Activated naive CD4-positive, alpha-beta T cell treated with anti-CD3 and anti-CD28 coated beads, Interleukin-2, amount 50 U/mL, for 24 hours (primary cell): Measurements from ENCODE around the gene SPEF2.

Experiments used
- H3K27ac Mint-ChIP-seq: one replicate; pipeline ENCODE4 v1.8.0; 2021; ENCODE audit warnings: mild to moderate bottlenecking, mixed read lengths
- H3K27me3 Mint-ChIP-seq: one replicate; pipeline ENCODE4 v1.8.0; 2021; ENCODE audit warnings: mixed read lengths
- H3K36me3 Mint-ChIP-seq: one replicate; pipeline ENCODE4 v1.8.0; 2021; ENCODE audit warnings: mixed read lengths
- H3K4me1 Mint-ChIP-seq: one replicate; pipeline ENCODE4 v1.8.0; 2021; ENCODE audit warnings: mixed read lengths
- H3K4me3 Mint-ChIP-seq: one replicate; pipeline ENCODE4 v1.8.0; 2021; ENCODE audit warnings: mild to moderate bottlenecking, mixed read lengths
- H3K9me3 Mint-ChIP-seq: one replicate; pipeline ENCODE4 v1.8.0; 2021; ENCODE audit warnings: mixed read lengths

The SPEF2 gene

DNA sequence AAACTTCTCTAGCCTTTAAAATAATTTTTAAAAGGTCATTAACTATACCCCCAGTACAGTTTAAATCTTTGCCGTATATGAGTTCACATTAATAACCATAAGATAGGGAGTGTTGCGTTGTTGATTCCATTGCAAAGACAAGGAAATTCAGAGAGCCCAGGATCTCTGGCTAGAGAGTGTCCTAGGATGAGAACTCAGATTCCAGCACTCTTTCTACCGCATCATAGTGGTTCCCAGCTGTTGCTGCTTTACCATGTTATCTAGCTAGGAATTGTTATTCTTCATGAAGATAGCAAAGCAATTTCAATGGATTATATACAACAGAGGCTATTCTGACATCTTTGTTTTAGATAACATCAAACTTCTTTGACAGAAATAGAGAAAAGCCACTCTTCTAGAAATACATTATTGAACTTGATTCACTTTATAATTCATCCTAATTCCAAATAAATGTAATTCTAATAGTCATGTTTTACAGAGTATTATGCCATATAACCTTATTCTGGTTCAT is 160.7 kb downstream of the SPEF2 start:
- H3K4me1 Mint-ChIP-seq: peaks cover 81% of the 10 kb centered on the region

DNA sequence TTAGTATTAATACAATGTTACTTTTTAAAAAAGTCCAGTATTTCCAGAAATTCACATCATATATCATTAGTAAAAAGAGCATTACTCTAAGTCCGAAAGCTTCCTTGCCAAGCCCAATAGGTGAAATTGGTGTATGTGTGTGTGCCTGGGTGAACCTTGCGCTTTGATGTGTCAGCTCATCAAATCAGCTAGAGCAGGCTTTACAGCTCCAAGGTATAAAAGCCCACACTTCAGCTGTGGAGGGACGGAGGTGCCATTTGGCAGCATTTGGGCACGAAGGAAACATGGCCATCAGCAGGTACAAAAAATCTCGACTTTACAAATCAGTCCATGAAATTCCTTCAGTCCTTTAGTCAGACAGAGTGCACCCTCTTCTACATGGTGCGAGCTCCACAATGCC is 162.6 kb downstream of the SPEF2 start:
- Mint-ChIP-seq H3K4me1 (peaks cover 80% of the 10 kb centered on the region), H3K27me3 (no peaks in the 10 kb centered on the region), H3K9me3 (no peaks in the 10 kb centered on the region), H3K4me3 (peak overlapping the region; percentile 76), H3K36me3 (no peaks in the 10 kb centered on the region), H3K27ac (peak overlapping the region; percentile 92)

More for the DNA sequence above, 160.7 kb downstream of the SPEF2 start:
- no peaks in the 10 kb centered on the region for H3K27me3 Mint-ChIP-seq
- H3K9me3 Mint-ChIP-seq: no peaks in the 10 kb centered on the region
- H3K27ac Mint-ChIP-seq: peak overlapping the region; percentile 97
- H3K36me3 Mint-ChIP-seq: no peaks in the 10 kb centered on the region
- peak overlapping the region; percentile 58 for H3K4me3 Mint-ChIP-seq

- Mint-ChIP-seq H3K4me1 (peaks cover 86% of the 10 kb centered on the region), H3K9me3 (no peaks in the 10 kb centered on the region), H3K36me3 (no peaks in the 10 kb centered on the region), H3K27ac (peak overlapping the region; percentile 94), H3K4me3 (peak overlapping the region; percentile 74), H3K27me3 (no peaks in the 10 kb centered on the region)
These were observed 163.6 kb downstream of the SPEF2 start for GRCh38 chr5:35781181-35781790.

DNA sequence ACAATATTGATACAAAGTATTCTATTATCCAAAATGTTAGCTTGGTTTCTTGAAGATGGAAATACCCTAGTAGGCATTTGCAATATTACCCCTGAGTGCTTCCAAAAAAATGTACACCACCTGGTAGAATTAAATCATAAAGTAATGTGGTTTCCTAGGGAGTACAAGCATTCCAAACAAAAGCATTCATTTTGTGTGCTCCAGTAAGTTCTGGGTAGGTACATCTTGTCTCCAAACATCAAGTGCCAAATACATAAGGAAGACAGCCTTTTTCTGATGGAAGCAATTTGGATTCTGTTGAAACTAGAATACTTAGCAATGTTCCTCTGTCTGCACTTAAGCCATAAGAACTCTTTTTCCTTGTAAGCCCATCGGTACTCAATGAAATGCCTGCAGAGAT is 165.9 kb downstream of the SPEF2 start:
- Mint-ChIP-seq H3K27me3 (no peaks in the 10 kb centered on the region), H3K27ac (no peak overlapping the region), H3K4me3 (no peak overlapping the region), H3K4me1 (peaks cover 88% of the 10 kb centered on the region), H3K36me3 (no peaks in the 10 kb centered on the region), H3K9me3 (no peaks in the 10 kb centered on the region)

DNA sequence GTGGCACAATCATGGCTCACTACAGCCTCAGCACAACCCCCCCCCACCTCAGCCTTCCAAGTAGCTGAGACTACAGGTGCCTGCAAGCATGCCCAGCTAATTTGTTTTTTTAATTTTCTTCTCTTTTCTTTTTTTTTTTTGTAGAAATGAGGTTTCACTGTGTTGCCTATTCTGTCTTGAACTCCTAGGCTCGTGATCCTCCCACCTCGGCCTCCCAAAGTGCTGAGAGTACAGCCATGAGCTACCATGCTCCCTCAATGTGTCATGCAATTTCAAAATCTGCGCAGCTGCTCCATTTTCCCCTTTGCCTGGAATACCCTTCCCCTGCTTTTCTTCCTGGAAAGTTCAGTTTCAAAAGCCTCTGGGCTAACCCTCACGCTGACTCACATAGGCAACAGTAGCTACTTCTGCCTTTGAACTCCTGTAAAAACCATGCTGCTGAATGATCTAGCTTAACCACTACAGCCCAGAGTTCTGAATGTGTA is 168.0 kb downstream of the SPEF2 start:
- no peaks in the 10 kb centered on the region for H3K27me3 Mint-ChIP-seq
- peak overlapping the region; percentile 30 for H3K4me3 Mint-ChIP-seq
- no peaks in the 10 kb centered on the region for H3K9me3 Mint-ChIP-seq
- peaks cover 89% of the 10 kb centered on the region for H3K4me1 Mint-ChIP-seq
- H3K27ac Mint-ChIP-seq: peak overlapping the region; percentile 93
- H3K36me3 Mint-ChIP-seq: no peaks in the 10 kb centered on the region

DNA sequence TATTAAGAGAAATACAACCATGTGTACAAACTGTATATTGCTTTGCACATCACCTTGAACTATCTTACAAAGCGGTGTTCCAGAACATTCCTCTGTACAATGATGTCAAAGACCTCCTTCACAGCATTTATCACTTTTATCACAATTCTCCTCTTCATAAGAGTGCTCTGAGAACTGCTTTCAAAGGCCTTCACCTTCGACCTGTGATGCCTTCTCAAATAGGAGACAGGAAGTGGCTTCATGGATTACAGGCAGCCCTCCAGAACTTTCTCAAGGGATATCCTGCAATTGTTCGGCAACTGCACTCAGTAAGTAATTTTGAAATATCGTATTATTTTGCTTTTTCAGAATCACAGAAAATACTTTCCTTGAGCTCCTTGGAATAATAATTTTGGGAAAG is 171.1 kb downstream of the SPEF2 start:
- Mint-ChIP-seq H3K27me3 (no peaks in the 10 kb centered on the region), H3K27ac (no peak overlapping the region), H3K9me3 (no peaks in the 10 kb centered on the region), H3K4me1 (peaks cover 89% of the 10 kb centered on the region), H3K4me3 (no peak overlapping the region), H3K36me3 (peaks cover 2% of the 10 kb centered on the region)

GRCh38 chr5:35789732-35790456 is 172.2 kb downstream of the SPEF2 start:
- H3K36me3 Mint-ChIP-seq: peaks cover 2% of the 10 kb centered on the region
- peak overlapping the region; percentile 61 for H3K27ac Mint-ChIP-seq
- no peaks in the 10 kb centered on the region for H3K9me3 Mint-ChIP-seq
- H3K4me1 Mint-ChIP-seq: peaks cover 91% of the 10 kb centered on the region
- peak overlapping the region; percentile 42 for H3K4me3 Mint-ChIP-seq
- H3K27me3 Mint-ChIP-seq: no peaks in the 10 kb centered on the region

- Mint-ChIP-seq H3K4me1 (peaks cover 93% of the 10 kb centered on the region), H3K27ac (peak overlapping the region; percentile 61), H3K9me3 (no peaks in the 10 kb centered on the region), H3K27me3 (no peaks in the 10 kb centered on the region), H3K36me3 (peaks cover 2% of the 10 kb centered on the region), H3K4me3 (no peak overlapping the region)
These were observed 172.8 kb downstream of the SPEF2 start for GRCh38 chr5:35790457-35790822.

- Mint-ChIP-seq H3K9me3 (no peaks in the 10 kb centered on the region), H3K4me3 (peak overlapping the region; percentile 42), H3K27ac (peak overlapping the region; percentile 95), H3K36me3 (peaks cover 2% of the 10 kb centered on the region), H3K27me3 (no peaks in the 10 kb centered on the region), H3K4me1 (peaks cover 93% of the 10 kb centered on the region)
These were observed 176.6 kb downstream of the SPEF2 start for GRCh38 chr5:35794328-35794619.

DNA sequence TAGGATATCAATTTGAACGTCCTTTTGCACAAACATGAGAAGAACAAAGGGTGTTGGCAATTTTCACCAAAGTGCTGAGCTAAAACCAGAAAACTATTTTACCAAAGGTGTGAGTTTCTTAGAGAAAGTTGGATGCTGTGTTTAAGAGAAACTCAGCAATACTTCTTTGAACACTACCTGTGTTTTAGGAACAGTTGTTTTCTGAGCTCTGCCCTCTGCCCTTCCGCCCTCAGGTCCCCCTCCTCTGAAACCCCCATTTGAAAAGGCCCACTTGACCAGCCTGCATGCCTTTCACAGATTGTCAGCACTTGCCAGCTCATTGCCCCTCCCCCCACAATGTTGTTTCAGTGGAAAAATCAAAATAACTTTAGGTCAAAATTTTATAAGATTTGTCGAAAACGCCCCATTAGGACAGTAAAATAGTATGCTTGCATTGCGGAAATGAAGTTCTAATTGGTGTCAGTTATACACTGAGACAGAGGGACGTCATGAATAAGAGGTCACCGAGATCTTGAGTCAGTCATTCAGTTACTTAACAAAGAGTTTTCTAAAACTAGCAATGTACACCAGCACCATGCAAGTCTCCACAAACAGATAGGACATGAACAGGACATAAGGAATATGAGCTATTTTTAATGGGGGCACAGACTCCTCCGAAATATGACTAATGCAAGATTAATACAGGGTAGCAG is 177.2 kb downstream of the SPEF2 start:
- Mint-ChIP-seq H3K4me3 (peak overlapping the region; percentile 55), H3K36me3 (peaks cover 2% of the 10 kb centered on the region), H3K27ac (peak overlapping the region; percentile 95), H3K9me3 (no peaks in the 10 kb centered on the region), H3K27me3 (no peaks in the 10 kb centered on the region), H3K4me1 (peaks cover 90% of the 10 kb centered on the region)

DNA sequence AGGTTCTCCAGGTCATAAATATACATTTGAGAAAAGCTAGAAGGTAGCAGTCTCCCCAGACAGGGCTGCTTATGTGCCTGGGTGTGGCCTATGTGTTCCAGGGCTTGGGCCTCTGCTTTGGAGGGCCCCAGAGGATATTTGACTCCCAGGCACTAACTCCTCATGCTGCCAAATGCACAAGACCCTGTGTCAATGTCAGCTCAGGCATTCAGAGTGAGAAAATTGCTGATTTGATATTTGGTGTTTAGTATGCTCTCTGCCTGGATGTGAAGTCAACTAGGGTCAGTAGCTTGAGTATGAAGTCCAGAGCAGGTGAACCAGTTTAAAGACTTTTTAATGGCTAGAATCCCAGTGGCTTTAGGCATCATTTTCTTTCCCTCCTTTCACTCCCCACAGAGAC is 181.5 kb downstream of the SPEF2 start:
- Mint-ChIP-seq H3K36me3 (peaks cover 1% of the 10 kb centered on the region), H3K27me3 (no peaks in the 10 kb centered on the region), H3K27ac (peak overlapping the region; percentile 66), H3K4me1 (peaks cover 80% of the 10 kb centered on the region), H3K4me3 (no peak overlapping the region), H3K9me3 (no peaks in the 10 kb centered on the region)

DNA sequence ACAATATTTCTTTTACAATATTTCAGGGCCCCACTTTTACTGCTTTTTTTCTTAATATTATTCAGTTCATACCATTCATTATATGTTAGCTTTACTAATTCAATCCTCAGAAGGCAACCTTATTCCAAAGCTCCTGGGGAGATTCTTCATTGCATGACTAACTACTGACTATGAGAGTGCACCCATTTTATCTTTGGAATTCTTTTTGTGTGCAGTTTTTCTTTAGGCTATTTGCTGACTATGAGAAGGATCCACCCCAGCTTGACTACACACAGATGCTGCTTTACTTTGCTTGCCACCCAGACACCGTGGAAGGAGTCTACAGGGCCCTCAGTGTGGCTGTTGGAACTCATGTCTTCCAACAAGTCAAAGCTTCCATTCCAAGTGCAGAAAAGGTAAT is 182.1 kb downstream of the SPEF2 start:
- peak overlapping the region; percentile 66 for H3K27ac Mint-ChIP-seq
- peaks cover 80% of the 10 kb centered on the region for H3K4me1 Mint-ChIP-seq

GRCh38 chr5:35803191-35803651 is 185.6 kb downstream of the SPEF2 start:
- Mint-ChIP-seq H3K27me3 (no peaks in the 10 kb centered on the region), H3K36me3 (peaks cover 3% of the 10 kb centered on the region), H3K4me1 (peaks cover 76% of the 10 kb centered on the region), H3K4me3 (peak overlapping the region; percentile 49), H3K9me3 (no peaks in the 10 kb centered on the region), H3K27ac (peak overlapping the region; percentile 73)

More for the DNA sequence above, 182.1 kb downstream of the SPEF2 start:
- no peaks in the 10 kb centered on the region for H3K27me3 Mint-ChIP-seq
- H3K9me3 Mint-ChIP-seq: no peaks in the 10 kb centered on the region
- H3K36me3 Mint-ChIP-seq: peaks cover 3% of the 10 kb centered on the region
- no peak overlapping the region for H3K4me3 Mint-ChIP-seq

GRCh38 chr5:35804201-35804653 is 186.6 kb downstream of the SPEF2 start:
- Mint-ChIP-seq H3K27me3 (no peaks in the 10 kb centered on the region), H3K4me1 (peaks cover 74% of the 10 kb centered on the region), H3K27ac (peak overlapping the region; percentile 73), H3K4me3 (peak overlapping the region; percentile 53), H3K36me3 (peaks cover 3% of the 10 kb centered on the region), H3K9me3 (no peaks in the 10 kb centered on the region)

DNA sequence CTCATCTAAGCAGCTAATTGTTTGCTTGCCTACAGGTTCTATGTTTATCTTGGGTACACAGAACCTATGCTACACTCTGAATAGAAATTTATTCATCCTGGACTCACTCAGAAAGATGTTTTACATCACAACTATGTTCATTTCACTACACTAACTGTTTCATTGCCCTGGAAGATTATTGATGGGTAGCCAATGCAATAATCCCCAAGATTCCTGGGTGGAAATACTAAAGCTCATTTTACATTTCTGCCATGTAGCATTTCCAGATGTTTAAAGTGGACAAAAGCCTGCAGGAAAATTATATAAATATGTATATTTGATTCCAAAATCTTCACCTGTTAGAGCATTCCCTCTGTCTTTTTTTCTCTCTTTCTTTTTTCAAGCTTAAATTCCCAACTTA is 187.2 kb downstream of the SPEF2 start:
- H3K4me1 Mint-ChIP-seq: peaks cover 76% of the 10 kb centered on the region

DNA sequence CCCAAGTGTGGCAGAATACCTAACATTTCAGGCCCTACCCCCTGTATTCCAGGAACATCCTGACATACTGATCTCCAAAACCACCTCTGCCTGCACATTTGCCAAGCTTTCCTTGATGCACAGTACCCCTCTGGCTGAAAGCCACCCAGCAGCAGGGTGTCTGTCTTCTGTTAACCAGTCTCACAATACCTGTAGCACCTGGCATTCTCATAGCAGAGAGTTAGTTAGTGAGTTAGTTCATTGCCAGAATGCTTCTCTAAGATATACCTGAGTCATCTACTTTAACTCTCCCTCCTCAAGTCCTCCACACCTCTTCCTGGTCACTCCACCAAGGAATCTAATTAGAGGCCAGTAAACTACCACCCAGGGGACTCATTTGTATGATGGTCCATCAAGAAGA is 192.9 kb downstream of the SPEF2 start:
- Mint-ChIP-seq H3K9me3 (no peaks in the 10 kb centered on the region), H3K4me3 (peak overlapping the region; percentile 31)

More for the DNA sequence above, 187.2 kb downstream of the SPEF2 start:
- Mint-ChIP-seq H3K36me3 (peaks cover 2% of the 10 kb centered on the region), H3K4me3 (peak overlapping the region; percentile 37), H3K27ac (peak overlapping the region; percentile 48), H3K9me3 (no peaks in the 10 kb centered on the region), H3K27me3 (no peaks in the 10 kb centered on the region)

More for the DNA sequence above, 192.9 kb downstream of the SPEF2 start:
- peak overlapping the region; percentile 78 for H3K27ac Mint-ChIP-seq
- H3K4me1 Mint-ChIP-seq: peaks cover 70% of the 10 kb centered on the region
- no peaks in the 10 kb centered on the region for H3K27me3 Mint-ChIP-seq
- no peaks in the 10 kb centered on the region for H3K36me3 Mint-ChIP-seq
